Right atrium auricular region (tissue), 2 donors: Measurements from ENCODE around the gene IFIH1. TPM values are rescaled to one million over a fixed set of nuclear protein-coding genes. Genes with fewer than 3 reads are reported as not detected.

Experiments
- DNase-seq: peaks from one replicate; pipeline ENCODE4 v3.0.0-alpha.2; 2019; ENCODE audit warnings: low spot score
- H3K27ac ChIP-seq, 2 donors: fragments of 200-600 bp; sonication (generic); 1 replicate in 1 of 2; 2 replicates in 1 of 2; pipeline ENCODE4 v1.5.1; 2016 to 2019
- H3K27me3 ChIP-seq, 2 donors: fragments of 200-600 bp; sonication (generic); one replicate each; pipeline versions ENCODE4 v1.5.1 to v1.6.0; 2017 to 2019
- H3K36me3 ChIP-seq: fragments of 200-600 bp; sonication (generic); one replicate; pipeline ENCODE4 v1.5.1; 2016
- H3K4me1 ChIP-seq, 2 donors: fragments of 200-600 bp; sonication (generic); one replicate each; pipeline versions ENCODE4 v1.5.1 to v1.6.0; 2017 to 2019
- H3K4me3 ChIP-seq, 2 donors: fragments of 200-600 bp; sonication (generic); 1 replicate in 1 of 2; 2 replicates in 1 of 2; pipeline ENCODE4 v1.5.1; 2017 to 2019; ENCODE audit warnings: mild to moderate bottlenecking in 1 of 2, moderate library complexity in 1 of 2
- H3K9me3 ChIP-seq, 2 donors: fragments of 200-600 bp; sonication (generic); one replicate each; pipeline ENCODE4 v1.5.1; 2019
- total RNA-seq, 2 donors: library from RNA; depleted of rRNA; stranded (reverse); fragments of >200 nt; gene quantifications; one replicate each; pipeline ENCODE4 v1.1.0, GENCODE V29; 2016
- TF ChIP-seq, protein P1 (sequence below), 2 donors: fragments of 200-600 bp; sonication (generic); IDR thresholded peaks; one replicate each; pipeline ENCODE4 v1.5.1; 2019; ENCODE audit warnings: antibody characterized with exemption in 2 of 2

Gene IFIH1
- total RNA-seq, 2 donors from 2014 or later: 4.1 to 6.6 TPM

DNA sequence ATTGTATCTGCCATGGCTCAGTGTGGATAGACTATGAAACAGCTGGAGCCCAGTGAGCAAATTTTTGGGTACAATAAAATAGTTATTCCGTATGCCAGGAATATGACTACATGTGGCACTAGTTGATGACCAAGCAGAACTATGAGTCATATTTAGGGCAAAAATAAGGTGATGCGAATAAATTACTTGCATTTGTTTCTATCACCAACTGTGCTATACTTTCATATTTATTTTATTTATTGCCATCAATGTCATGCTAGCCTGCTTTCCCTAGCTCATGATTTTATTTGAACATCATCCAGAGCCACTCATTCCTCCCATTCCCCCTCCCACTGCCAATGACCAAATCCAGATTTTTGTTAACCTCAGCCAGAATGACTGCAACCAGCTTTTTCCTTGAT is 61.9 kb downstream of the IFIH1 start:
- no peak overlapping the region for H3K4me3 ChIP-seq
- H3K36me3 ChIP-seq: no peaks in the 10 kb centered on the region
- H3K27me3 ChIP-seq: no peaks in the 10 kb centered on the region
- no peak overlapping the region for H3K27ac ChIP-seq
- H3K9me3 ChIP-seq: no peaks in the 10 kb centered on the region
- TF ChIP-seq, protein P1, sequence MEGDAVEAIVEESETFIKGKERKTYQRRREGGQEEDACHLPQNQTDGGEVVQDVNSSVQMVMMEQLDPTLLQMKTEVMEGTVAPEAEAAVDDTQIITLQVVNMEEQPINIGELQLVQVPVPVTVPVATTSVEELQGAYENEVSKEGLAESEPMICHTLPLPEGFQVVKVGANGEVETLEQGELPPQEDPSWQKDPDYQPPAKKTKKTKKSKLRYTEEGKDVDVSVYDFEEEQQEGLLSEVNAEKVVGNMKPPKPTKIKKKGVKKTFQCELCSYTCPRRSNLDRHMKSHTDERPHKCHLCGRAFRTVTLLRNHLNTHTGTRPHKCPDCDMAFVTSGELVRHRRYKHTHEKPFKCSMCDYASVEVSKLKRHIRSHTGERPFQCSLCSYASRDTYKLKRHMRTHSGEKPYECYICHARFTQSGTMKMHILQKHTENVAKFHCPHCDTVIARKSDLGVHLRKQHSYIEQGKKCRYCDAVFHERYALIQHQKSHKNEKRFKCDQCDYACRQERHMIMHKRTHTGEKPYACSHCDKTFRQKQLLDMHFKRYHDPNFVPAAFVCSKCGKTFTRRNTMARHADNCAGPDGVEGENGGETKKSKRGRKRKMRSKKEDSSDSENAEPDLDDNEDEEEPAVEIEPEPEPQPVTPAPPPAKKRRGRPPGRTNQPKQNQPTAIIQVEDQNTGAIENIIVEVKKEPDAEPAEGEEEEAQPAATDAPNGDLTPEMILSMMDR (IDR thresholded peaks at IDR 0.05): no peak
- peaks cover 0 to 4% of the 10 kb centered on the region in 2 donors for H3K4me1 ChIP-seq
- no peak for DNase-seq

DNA sequence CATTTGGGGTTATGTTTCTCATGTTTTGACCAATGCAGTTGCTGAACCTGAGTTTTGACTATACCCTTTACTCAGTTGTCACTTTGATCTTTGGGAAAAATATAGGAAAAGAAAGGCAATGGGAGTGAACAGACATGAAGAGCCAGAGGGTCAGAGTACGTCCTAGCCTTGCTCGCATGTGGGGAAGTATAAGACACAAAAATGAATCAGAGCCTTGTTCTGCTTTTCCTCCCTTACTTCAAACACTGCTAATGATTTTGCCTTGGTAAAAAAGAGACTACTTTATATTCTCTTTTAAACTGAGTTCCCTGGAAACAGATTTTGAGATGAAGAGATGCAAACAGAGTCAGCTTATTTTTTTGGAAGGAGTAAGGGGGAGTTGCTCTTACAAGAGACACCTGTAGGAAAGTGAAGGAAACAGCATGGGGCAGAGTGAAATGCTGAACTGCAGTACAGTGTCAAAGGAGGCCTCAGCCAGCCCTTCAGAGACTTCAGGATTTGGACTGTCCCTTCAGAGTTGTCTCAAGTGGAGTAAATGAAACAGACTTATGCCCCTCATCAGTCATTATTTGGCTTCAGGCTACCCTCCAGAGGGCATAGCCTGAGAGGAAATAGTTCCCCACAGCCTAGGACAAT is 64.1 kb downstream of the IFIH1 start:
- DNase-seq: no peak
- peaks cover 0 to 7% of the 10 kb centered on the region in 2 donors for H3K9me3 ChIP-seq
- TF ChIP-seq, protein P1 (IDR thresholded peaks at IDR 0.05): no peak
- H3K36me3 ChIP-seq: no peaks in the 10 kb centered on the region
- no peak overlapping the region for H3K27ac ChIP-seq
- no peak overlapping the region for H3K4me3 ChIP-seq
- H3K27me3 ChIP-seq: no peaks in the 10 kb centered on the region
- H3K4me1 ChIP-seq: no peaks in the 10 kb centered on the region

DNA sequence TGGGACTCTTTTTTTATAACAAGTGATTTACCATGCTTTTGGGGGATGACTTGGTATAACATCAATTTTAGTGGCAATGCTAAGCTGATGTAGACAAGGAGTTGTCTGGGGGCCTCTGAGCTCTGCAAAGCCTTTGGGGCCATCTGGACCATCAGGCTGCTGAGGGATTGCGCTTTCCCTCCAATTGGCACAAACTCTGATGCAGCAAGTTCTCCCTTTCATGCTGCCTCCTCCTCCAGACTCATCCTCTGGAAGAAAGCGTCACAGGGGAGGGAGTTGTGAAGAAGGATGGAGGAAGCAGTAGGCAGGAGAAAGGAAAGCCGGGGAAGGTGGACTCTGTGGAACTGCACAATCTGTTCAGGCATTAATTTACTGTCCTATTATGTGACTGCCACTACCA is 65.0 kb downstream of the IFIH1 start:
- no peak for DNase-seq
- H3K27ac ChIP-seq: no peak overlapping the region
- TF ChIP-seq, protein P1 (IDR thresholded peaks at IDR 0.05): no peak
- peaks cover 0 to 7% of the 10 kb centered on the region in 2 donors for H3K9me3 ChIP-seq
- H3K4me3 ChIP-seq: no peak overlapping the region
- no peaks in the 10 kb centered on the region for H3K4me1 ChIP-seq
- H3K36me3 ChIP-seq: no peaks in the 10 kb centered on the region
- H3K27me3 ChIP-seq: no peaks in the 10 kb centered on the region

DNA sequence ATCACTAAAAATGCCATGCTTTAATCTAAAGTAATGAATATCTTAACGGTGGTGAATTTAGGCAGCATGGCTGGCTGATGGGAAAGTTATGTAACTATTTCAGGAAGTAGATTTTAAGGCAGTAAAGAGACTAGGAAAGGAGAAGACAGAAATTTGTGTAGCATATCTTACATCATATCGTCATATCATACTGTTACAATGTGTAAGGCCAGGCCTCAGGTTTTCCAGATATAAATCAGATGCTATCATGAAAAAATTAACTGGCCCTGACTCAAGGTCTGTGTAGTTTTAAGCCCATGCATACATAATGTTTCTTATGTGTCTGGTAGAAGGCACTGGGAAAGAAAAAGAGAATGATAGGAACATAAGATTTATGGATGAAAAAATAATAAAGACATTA is 66.3 kb downstream of the IFIH1 start:
- TF ChIP-seq, protein P1 (IDR thresholded peaks at IDR 0.05): no peak
- no peak overlapping the region for H3K27ac ChIP-seq

DNA sequence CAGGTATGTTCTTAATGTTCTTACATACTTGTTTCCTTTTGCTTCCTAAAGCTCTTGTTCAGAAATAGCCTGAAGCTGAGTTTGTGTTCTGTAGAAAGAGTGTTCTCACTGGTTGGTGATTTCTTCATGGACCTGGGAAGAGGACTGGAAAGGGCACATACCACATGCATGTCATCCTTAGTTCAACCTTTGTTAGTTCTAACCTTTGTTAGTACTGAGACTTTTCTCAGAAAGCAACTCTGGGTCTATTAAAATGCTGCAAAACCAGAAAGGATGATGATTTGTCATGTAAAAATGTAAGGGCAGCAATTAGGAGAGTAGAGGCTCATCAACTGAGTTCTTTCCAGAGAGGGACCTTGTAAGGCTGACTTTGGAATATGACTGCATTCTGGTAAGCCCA is 72.7 kb downstream of the IFIH1 start:
- Histone ChIP-seq H3K4me3 (no peak overlapping the region), H3K27ac (no peak overlapping the region)
- TF ChIP-seq, protein P1 (IDR thresholded peaks at IDR 0.05): no peak

More for the DNA sequence above, 66.3 kb downstream of the IFIH1 start:
- no peaks in the 10 kb centered on the region for H3K36me3 ChIP-seq
- H3K4me3 ChIP-seq: no peak overlapping the region
- H3K9me3 ChIP-seq: peaks cover 0 to 7% of the 10 kb centered on the region in 2 donors
- H3K27me3 ChIP-seq: no peaks in the 10 kb centered on the region
- DNase-seq: no peak
- no peaks in the 10 kb centered on the region for H3K4me1 ChIP-seq

DNA sequence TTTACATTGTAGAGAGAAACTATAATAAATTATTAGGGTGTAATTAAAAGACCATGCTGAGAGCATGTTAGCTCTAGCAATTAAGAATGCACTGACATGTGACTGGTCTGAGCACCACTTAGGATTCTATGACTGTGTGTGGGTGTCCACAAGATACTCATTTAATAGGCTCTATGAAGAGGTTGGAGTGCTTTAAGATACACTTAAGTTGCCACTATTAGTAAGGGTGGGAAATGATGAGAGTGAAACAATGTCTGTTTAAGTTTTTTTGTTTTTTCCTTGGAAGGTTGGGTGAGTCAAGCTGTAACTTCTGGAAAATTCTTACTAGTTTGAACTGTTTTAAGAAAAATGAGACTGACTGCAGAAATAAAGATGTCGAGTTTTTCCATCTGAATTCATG is 73.4 kb downstream of the IFIH1 start:
- Histone ChIP-seq H3K4me3 (no peak overlapping the region), H3K27ac (peak overlapping the region; percentile 32 to 54), H3K36me3 (no peaks in the 10 kb centered on the region), H3K4me1 (peaks cover 0 to 5% of the 10 kb centered on the region in 2 donors), H3K27me3 (no peaks in the 10 kb centered on the region), H3K9me3 (peaks cover 0 to 5% of the 10 kb centered on the region in 2 donors)
- TF ChIP-seq, protein P1 (IDR thresholded peaks at IDR 0.05): no peak
- DNase-seq: no peak

More for the DNA sequence above, 72.7 kb downstream of the IFIH1 start:
- H3K4me1 ChIP-seq: peaks cover 0 to 5% of the 10 kb centered on the region in 2 donors
- no peaks in the 10 kb centered on the region for H3K36me3 ChIP-seq
- no peaks in the 10 kb centered on the region for H3K27me3 ChIP-seq
- H3K9me3 ChIP-seq: peaks cover 0 to 7% of the 10 kb centered on the region in 2 donors
- DNase-seq: no peak
